Brain microvascular endothelial cell (primary cell): Measurements from ENCODE around the gene PTPRN2.
"Not testable (repeated sequence)": the region's sequence is repeated elsewhere in the genome, so short reads cannot be mapped to it uniquely, and the experiment has no call there.

Experiments used
- DNase-seq: peaks from one replicate; pipeline ENCODE4 v3.0.0-alpha.2; 2020
- H3K27ac ChIP-seq: fragments of 250-450 bp; sonication (Bioruptor Pico); 2 replicates; pipeline ENCODE4 v1.5.1; 2020; ENCODE audit warnings: mild to moderate bottlenecking, moderate library complexity
- H3K27me3 ChIP-seq: fragments of 250-450 bp; sonication (Bioruptor Pico); replicated peaks from 2 replicates; pipeline ENCODE4 v1.5.1; 2020; ENCODE audit warnings: mild to moderate bottlenecking
- H3K36me3 ChIP-seq: fragments of 250-450 bp; sonication (Bioruptor Pico); replicated peaks from 2 replicates; pipeline ENCODE4 v1.5.1; 2020; ENCODE audit warnings: mild to moderate bottlenecking
- H3K4me3 ChIP-seq: 2 replicates; pipeline ENCODE4 v1.5.1; 2011; ENCODE audit warnings: low read depth, mild to moderate bottlenecking, control low read depth, low read length, moderate library complexity
- in situ Hi-C: cut with HindIII; loops from 2 replicates; pipeline ENCODE4 v1.10.0; 2017; ENCODE audit warnings: low sequenced_read_pairs, low pct_ligation_motif_present
- TF ChIP-seq, protein P1 (sequence below): IDR thresholded peaks from 2 replicates; pipeline ENCODE4 v1.5.1; 2011; ENCODE audit warnings: low read depth, mild to moderate bottlenecking, moderate library complexity, low read length, control low read depth, inconsistent platforms; ENCODE audit errors: missing control alignments

Gene PTPRN2

DNA sequence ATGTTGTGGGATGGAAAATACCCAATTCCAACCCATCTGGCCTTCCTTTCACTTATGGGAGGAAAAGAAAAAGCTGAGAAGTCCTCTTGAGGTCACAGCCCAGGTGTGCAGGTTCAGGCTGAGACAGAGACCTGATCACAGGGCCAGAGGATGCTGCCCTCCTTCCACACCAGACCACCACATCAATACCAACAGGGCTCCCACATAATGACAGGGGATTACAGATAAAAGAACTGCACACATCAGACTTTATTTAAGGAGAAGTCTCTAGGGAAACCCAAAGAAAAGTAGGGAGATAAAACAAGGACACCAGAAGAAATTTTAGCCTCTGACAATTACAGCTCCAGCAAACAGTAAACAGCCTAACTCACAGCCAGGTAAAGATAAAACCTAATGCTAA, 548.4 kb downstream of the PTPRN2 start:
- Histone ChIP-seq H3K27ac (no peak overlapping the region), H3K27me3 (no peaks in the 10 kb centered on the region), H3K36me3 (no peaks in the 10 kb centered on the region), H3K4me3 (no peak overlapping the region)
- TF ChIP-seq, protein P1, sequence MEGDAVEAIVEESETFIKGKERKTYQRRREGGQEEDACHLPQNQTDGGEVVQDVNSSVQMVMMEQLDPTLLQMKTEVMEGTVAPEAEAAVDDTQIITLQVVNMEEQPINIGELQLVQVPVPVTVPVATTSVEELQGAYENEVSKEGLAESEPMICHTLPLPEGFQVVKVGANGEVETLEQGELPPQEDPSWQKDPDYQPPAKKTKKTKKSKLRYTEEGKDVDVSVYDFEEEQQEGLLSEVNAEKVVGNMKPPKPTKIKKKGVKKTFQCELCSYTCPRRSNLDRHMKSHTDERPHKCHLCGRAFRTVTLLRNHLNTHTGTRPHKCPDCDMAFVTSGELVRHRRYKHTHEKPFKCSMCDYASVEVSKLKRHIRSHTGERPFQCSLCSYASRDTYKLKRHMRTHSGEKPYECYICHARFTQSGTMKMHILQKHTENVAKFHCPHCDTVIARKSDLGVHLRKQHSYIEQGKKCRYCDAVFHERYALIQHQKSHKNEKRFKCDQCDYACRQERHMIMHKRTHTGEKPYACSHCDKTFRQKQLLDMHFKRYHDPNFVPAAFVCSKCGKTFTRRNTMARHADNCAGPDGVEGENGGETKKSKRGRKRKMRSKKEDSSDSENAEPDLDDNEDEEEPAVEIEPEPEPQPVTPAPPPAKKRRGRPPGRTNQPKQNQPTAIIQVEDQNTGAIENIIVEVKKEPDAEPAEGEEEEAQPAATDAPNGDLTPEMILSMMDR: no peak
- DNase-seq: no peak
- in situ Hi-C loops: no loop called here

DNA sequence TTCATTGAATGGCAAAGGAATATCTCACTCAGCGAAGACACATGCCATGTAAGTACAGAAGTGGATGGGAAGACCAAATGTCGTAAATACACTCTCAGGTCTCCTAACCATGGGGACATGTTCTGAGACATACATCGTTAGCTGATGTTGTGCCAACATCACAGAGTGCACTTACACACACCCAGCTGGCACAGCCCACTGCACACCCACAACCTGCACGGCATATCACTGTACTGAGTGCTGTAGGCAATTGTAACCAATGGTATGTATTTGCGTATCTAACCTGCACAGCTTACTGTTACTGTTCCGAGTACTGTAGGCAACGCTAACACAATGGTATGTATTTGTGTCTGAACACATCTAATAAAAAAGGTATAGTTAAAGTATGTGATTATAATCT, 550.4 kb downstream of the PTPRN2 start:
- in situ Hi-C loops: no loop called here
- TF ChIP-seq, protein P1: no peak
- no peak overlapping the region for H3K4me3 ChIP-seq
- no peaks in the 10 kb centered on the region for H3K27me3 ChIP-seq
- H3K27ac ChIP-seq: no peak overlapping the region
- DNase-seq: no peak
- H3K36me3 ChIP-seq: no peaks in the 10 kb centered on the region

DNA sequence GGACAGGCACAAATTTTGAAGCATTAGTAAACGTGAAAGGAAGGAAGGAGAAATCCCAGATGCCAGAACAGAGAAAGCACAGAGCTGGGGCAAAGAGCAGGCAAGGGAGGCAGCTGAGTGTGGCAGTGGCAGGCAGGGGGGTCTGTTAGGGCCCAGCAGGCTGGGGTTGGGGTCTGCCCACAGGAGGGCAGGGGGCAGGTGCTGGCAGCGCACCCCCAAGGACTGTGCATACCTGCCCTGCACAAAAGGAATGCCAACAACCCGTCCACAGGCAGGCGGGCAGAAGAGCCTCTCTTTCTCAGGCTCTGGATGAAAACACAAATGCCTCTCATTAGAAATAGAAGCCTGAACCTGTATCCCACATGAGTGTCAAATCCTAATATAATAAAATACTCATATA, 552.3 kb downstream of the PTPRN2 start:
- Histone ChIP-seq H3K27me3 (no peaks in the 10 kb centered on the region), H3K36me3 (no peaks in the 10 kb centered on the region), H3K27ac (no peak overlapping the region), H3K4me3 (no peak overlapping the region)
- DNase-seq: no peak
- TF ChIP-seq, protein P1: no peak
- in situ Hi-C loops: no loop called here

DNA sequence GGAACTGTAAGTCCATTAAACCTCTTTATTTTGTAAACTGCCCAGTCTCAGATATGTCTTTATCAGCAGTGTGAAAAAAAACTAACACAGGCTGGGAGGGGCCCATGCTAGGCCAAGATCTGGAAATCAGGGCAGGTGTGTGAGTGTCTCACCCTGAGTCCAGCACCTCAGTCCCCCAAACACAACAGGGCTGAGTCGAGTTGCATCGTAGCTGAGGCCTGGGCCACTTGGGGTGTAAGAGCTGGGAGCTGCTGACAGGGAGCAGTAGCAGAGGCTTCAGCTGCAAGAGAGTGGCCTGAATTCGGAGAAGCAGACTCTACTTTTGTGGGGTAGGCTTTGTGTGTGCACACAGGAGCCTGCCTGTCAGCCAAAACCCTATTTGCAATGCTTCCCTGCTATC, 553.1 kb downstream of the PTPRN2 start:
- TF ChIP-seq, protein P1: no peak
- Histone ChIP-seq H3K27me3 (no peaks in the 10 kb centered on the region), H3K27ac (no peak overlapping the region), H3K4me3 (no peak overlapping the region), H3K36me3 (no peaks in the 10 kb centered on the region)
- in situ Hi-C loops: no loop called here
- DNase-seq: no peak

DNA sequence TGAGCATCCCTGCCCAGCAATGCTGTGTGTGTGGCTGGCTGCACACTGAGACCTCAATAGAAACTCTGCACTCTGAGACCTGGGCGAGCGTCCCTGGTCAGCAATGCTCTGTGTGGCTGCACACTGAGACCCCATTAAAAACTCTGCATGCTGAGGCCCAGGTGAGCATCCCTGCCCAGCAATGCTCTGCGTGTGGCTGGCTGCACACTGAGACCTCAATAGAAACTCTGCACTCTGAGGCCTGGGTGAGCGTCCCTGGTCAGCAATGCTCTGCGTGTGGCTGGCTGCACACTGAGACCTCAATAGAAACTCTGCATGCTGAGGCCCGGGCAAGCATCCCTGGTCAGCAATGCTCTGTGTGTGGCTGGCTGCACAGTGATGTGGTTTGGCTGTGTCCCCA, 553.7 kb downstream of the PTPRN2 start:
- DNase-seq, H3K27ac ChIP-seq, in situ Hi-C loops, H3K36me3 ChIP-seq, H3K27me3 ChIP-seq, H3K4me3 ChIP-seq: not testable (repeated sequence)

DNA sequence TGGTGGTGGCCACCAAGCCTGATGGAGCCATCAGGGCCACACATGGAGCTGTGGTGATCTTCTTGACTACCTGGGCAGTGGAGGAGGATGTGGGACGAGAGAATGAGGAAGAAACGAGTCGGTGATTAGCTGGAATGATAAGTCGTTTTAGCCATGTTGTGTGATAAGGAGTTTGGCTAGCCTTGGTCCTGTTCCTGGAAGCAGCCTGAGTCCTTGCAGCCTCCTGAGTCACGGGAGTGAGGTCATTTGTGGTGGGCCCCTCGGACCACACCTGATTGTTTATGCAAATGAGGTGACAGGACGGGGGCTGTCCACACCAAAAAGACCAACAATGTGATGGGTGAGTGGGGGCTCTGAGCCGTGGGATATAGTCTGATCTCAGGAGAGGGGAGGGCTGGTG, 554.4 kb downstream of the PTPRN2 start:
- no peaks in the 10 kb centered on the region for H3K27me3 ChIP-seq
- H3K27ac ChIP-seq: no peak overlapping the region
- TF ChIP-seq, protein P1: no peak
- H3K4me3 ChIP-seq: no peak overlapping the region
- DNase-seq: no peak
- H3K36me3 ChIP-seq: no peaks in the 10 kb centered on the region
- in situ Hi-C loops: no loop called here
